Measurements from ENCODE around the gene JMJD6.
"Not testable (repeated sequence)": the region's sequence is repeated elsewhere in the genome, so short reads cannot be mapped to it uniquely, and the experiment has no call there.

The JMJD6 gene

GRCh38 chr17:76704805-76705204, 21.6 kb downstream of the JMJD6 start:
- H3K4me3 ChIP-seq, result no peak overlapping the region
- in situ Hi-C loops (cut with MboI; ENCODE audit: low sequenced_read_pairs), result no loop called here
- H3K27me3 ChIP-seq (ENCODE audit: low read depth), result no peaks in the 10 kb centered on the region
- no peak for DNase-seq (ENCODE audit: low spot score in 2 of 2)
- H3K36me3 ChIP-seq (replicated peaks), result no peaks in the 10 kb centered on the region; the same call in 1 of the 2 replicates
- H3K4me1 ChIP-seq, result peaks cover 19% of the 10 kb centered on the region
- no peaks in the 10 kb centered on the region for H3K9me3 ChIP-seq

GRCh38 chr17:76702941-76703637, 23.3 kb downstream of the JMJD6 start:
- peaks cover 2% of the 10 kb centered on the region; the same call in 1 of the 2 replicates for H3K4me1 ChIP-seq
- H3K27me3 ChIP-seq (ENCODE audit: low read depth), result no peaks in the 10 kb centered on the region
- no peak for DNase-seq (ENCODE audit: low spot score in 2 of 2)
- H3K4me3 ChIP-seq, result no peak overlapping the region
- in situ Hi-C loops (cut with MboI; ENCODE audit: low sequenced_read_pairs), result no loop called here
- no peaks in the 10 kb centered on the region for H3K36me3 ChIP-seq (replicated peaks)
- H3K9me3 ChIP-seq, result no peaks in the 10 kb centered on the region

- no peaks in the 10 kb centered on the region for H3K27me3 ChIP-seq (ENCODE audit: low read depth)
- peaks cover 11% of the 10 kb centered on the region for H3K4me1 ChIP-seq
- in situ Hi-C loops (cut with MboI; ENCODE audit: low sequenced_read_pairs), result no loop called here
Measured at GRCh38 chr17:76702076-76702475, 24.3 kb downstream of the JMJD6 start.

GRCh38 chr17:76701471-76701967, 24.9 kb downstream of the JMJD6 start:
- Histone ChIP-seq H3K4me1 (peaks cover 11% of the 10 kb centered on the region), H3K4me3 (no peak overlapping the region), H3K36me3 (replicated peaks) (no peaks in the 10 kb centered on the region), H3K9me3 (no peaks in the 10 kb centered on the region), H3K27me3 (ENCODE audit: low read depth) (no peaks in the 10 kb centered on the region)
- no peak for DNase-seq (ENCODE audit: low spot score in 2 of 2)
- in situ Hi-C loops (cut with MboI; ENCODE audit: low sequenced_read_pairs), result no loop called here

More at GRCh38 chr17:76702076-76702475, 24.3 kb downstream of the JMJD6 start:
- Histone ChIP-seq H3K4me3 (no peak overlapping the region), H3K36me3 (replicated peaks) (no peaks in the 10 kb centered on the region), H3K9me3 (no peaks in the 10 kb centered on the region)
- DNase-seq (ENCODE audit: low spot score in 2 of 2), result no peak

- peaks cover 11% of the 10 kb centered on the region for H3K4me1 ChIP-seq
- no peaks in the 10 kb centered on the region for H3K36me3 ChIP-seq (replicated peaks)
- no peak for DNase-seq (ENCODE audit: low spot score in 2 of 2)
- H3K9me3 ChIP-seq, result no peaks in the 10 kb centered on the region
- H3K27me3 ChIP-seq (ENCODE audit: low read depth), result no peaks in the 10 kb centered on the region
- in situ Hi-C loops (cut with MboI; ENCODE audit: low sequenced_read_pairs), result no loop called here
- H3K4me3 ChIP-seq, result no peak overlapping the region
Measured at GRCh38 chr17:76700617-76701470, 25.6 kb downstream of the JMJD6 start.

GRCh38 chr17:76700270-76700616, 26.2 kb downstream of the JMJD6 start:
- no peak overlapping the region for H3K4me3 ChIP-seq
- H3K27me3 ChIP-seq (ENCODE audit: low read depth), result no peaks in the 10 kb centered on the region
- H3K36me3 ChIP-seq (replicated peaks), result no peaks in the 10 kb centered on the region
- H3K9me3 ChIP-seq, result no peaks in the 10 kb centered on the region
- DNase-seq (ENCODE audit: low spot score in 2 of 2), result no peak
- in situ Hi-C loops (cut with MboI; ENCODE audit: low sequenced_read_pairs), result no loop called here
- H3K4me1 ChIP-seq, result peaks cover 11% of the 10 kb centered on the region

GRCh38 chr17:76698466-76698977, 27.9 kb downstream of the JMJD6 start:
- H3K4me3 ChIP-seq; H3K9me3 ChIP-seq; H3K36me3 ChIP-seq (replicated peaks); DNase-seq (ENCODE audit: low spot score in 2 of 2); in situ Hi-C loops (cut with MboI; ENCODE audit: low sequenced_read_pairs); H3K27me3 ChIP-seq (ENCODE audit: low read depth): not testable (repeated sequence)
- peaks cover 11% of the 10 kb centered on the region for H3K4me1 ChIP-seq

GRCh38 chr17:76697702-76698465, 28.5 kb downstream of the JMJD6 start:
- peak; percentile 22 to 62 for DNase-seq (ENCODE audit: low spot score in 2 of 2)
- no peaks in the 10 kb centered on the region for H3K27me3 ChIP-seq (ENCODE audit: low read depth)
- no peak overlapping the region for H3K4me3 ChIP-seq
- peaks cover 11% of the 10 kb centered on the region for H3K4me1 ChIP-seq
- H3K9me3 ChIP-seq, result no peaks in the 10 kb centered on the region
- in situ Hi-C loops (cut with MboI; ENCODE audit: low sequenced_read_pairs), result no loop called here
- no peaks in the 10 kb centered on the region for H3K36me3 ChIP-seq (replicated peaks)

- in situ Hi-C loops (cut with MboI; ENCODE audit: low sequenced_read_pairs), result no loop called here
- no peaks in the 10 kb centered on the region for H3K9me3 ChIP-seq
- no peak overlapping the region for H3K4me3 ChIP-seq
- H3K36me3 ChIP-seq (replicated peaks), result no peaks in the 10 kb centered on the region
- peaks cover 11% of the 10 kb centered on the region for H3K4me1 ChIP-seq
- DNase-seq (ENCODE audit: low spot score in 2 of 2), result no peak
- H3K27me3 ChIP-seq (ENCODE audit: low read depth), result no peaks in the 10 kb centered on the region
Measured at GRCh38 chr17:76696763-76697701, 29.4 kb downstream of the JMJD6 start.

- H3K4me3 ChIP-seq, result no peak overlapping the region
- H3K27me3 ChIP-seq (ENCODE audit: low read depth), result no peaks in the 10 kb centered on the region
- peaks cover 8% of the 10 kb centered on the region for H3K4me1 ChIP-seq
- DNase-seq (ENCODE audit: low spot score in 2 of 2), result no peak
- no peaks in the 10 kb centered on the region for H3K9me3 ChIP-seq
- H3K36me3 ChIP-seq (replicated peaks), result no peaks in the 10 kb centered on the region
- in situ Hi-C loops (cut with MboI; ENCODE audit: low sequenced_read_pairs), result no loop called here
Measured at GRCh38 chr17:76695059-76695831, 31.2 kb downstream of the JMJD6 start.

- H3K36me3 ChIP-seq (replicated peaks), result no peaks in the 10 kb centered on the region
- H3K4me3 ChIP-seq, result no peak overlapping the region
- no peaks in the 10 kb centered on the region for H3K4me1 ChIP-seq
- DNase-seq (ENCODE audit: low spot score in 2 of 2), result no peak
- in situ Hi-C loops (cut with MboI; ENCODE audit: low sequenced_read_pairs), result no loop called here
- H3K9me3 ChIP-seq, result no peaks in the 10 kb centered on the region
- no peaks in the 10 kb centered on the region for H3K27me3 ChIP-seq (ENCODE audit: low read depth)
Measured at GRCh38 chr17:76691379-76692191, 34.8 kb downstream of the JMJD6 start.
